ENCODE measurements around the gene NAGA. TPM values are rescaled to one million over a fixed set of nuclear protein-coding genes. Genes with fewer than 3 reads are reported as not detected.

NAGA gene
- total RNA-seq, 4 donors from 2014 or later = 13.1 to 26.2 (median 17.3) TPM

GRCh38 chr22:42077486-42078125 lies 7.0 kb upstream of the NAGA start:
- 89 to 90% methylated on average over 14 to 16 of the region's 21 CpGs for WGBS, 2 donors
- TF ChIP-seq CTCF (IDR thresholded peaks at IDR 0.05) = no peak
- TF ChIP-seq POLR2A (IDR thresholded peaks at IDR 0.05) = no peak
- intact Hi-C loops (cut with DNase I; ENCODE audit: low total_unique reads) = no loop called here

GRCh38 chr22:42076764-42077485 lies 6.3 kb upstream of the NAGA start:
- DNase-seq (ENCODE audit: low spot score in 2 of 2) = peak in 1 of 2 donors; percentile 76
- intact Hi-C loops (cut with DNase I; ENCODE audit: low total_unique reads) = no loop called here

More at GRCh38 chr22:42077486-42078125, 7.0 kb upstream of the NAGA start:
- DNase-seq (ENCODE audit: low spot score in 2 of 2) = peak in 1 of 2 donors; percentile 86
- H3K4me3 ChIP-seq (ENCODE audit: low read depth, poor library complexity, severe bottlenecking) = no peak overlapping the region

GRCh38 chr22:42074846-42075676 lies 4.4 kb upstream of the NAGA start:
- peak in 1 of 2 donors; percentile 78 for DNase-seq (ENCODE audit: low spot score in 2 of 2)
- H3K4me3 ChIP-seq (ENCODE audit: low read depth, poor library complexity, severe bottlenecking) = no peak overlapping the region
- intact Hi-C loops (cut with DNase I; ENCODE audit: low total_unique reads) = no loop called here
- no peak for TF ChIP-seq CTCF (IDR thresholded peaks at IDR 0.05)
- TF ChIP-seq POLR2A (IDR thresholded peaks at IDR 0.05) = no peak
- WGBS, 2 donors = 54 to 55% methylated on average over 9 of the region's 9 CpGs

More at GRCh38 chr22:42076764-42077485, 6.3 kb upstream of the NAGA start:
- TF ChIP-seq CTCF (IDR thresholded peaks at IDR 0.05) (no peak), POLR2A (IDR thresholded peaks at IDR 0.05) (no peak)
- no peak overlapping the region for H3K4me3 ChIP-seq (ENCODE audit: low read depth, poor library complexity, severe bottlenecking)
- WGBS, 2 donors = 89 to 92% methylated on average over 14 to 17 of the region's 20 CpGs

- intact Hi-C loops (cut with DNase I; ENCODE audit: low total_unique reads) = no loop called here
- 0 to 1% methylated on average over 26 to 53 of the region's 55 CpGs for WGBS, 2 donors
- H3K4me3 ChIP-seq (ENCODE audit: low read depth, poor library complexity, severe bottlenecking) = peak within 1 kb of the TSS; percentile 58
- DNase-seq (ENCODE audit: low spot score in 2 of 2) = peak in 1 of 2 donors; percentile 91
- TF ChIP-seq CTCF (IDR thresholded peaks at IDR 0.05) (no peak), POLR2A (IDR thresholded peaks at IDR 0.05) (no peak)
Measured at GRCh38 chr22:42074132-42074811, 3.7 kb upstream of the NAGA start, which contains the start of gene PHETA2. Gene PHETA2 (plus strand): TSS chr22:42074248. CDS start chr22:42077294, 3,046 bp downstream.

GRCh38 chr22:42073621-42074041 lies 3.0 kb upstream of the NAGA start:
- intact Hi-C loops (cut with DNase I; ENCODE audit: low total_unique reads) = no loop called here
- peak in 1 of 2 donors; percentile 88 for DNase-seq (ENCODE audit: low spot score in 2 of 2)
- TF ChIP-seq CTCF (IDR thresholded peaks at IDR 0.05) = no peak
- TF ChIP-seq POLR2A (IDR thresholded peaks at IDR 0.05) = no peak
- WGBS, 2 donors = 63 to 64% methylated on average over 14 of the region's 14 CpGs
- H3K4me3 ChIP-seq (ENCODE audit: low read depth, poor library complexity, severe bottlenecking) = no peak overlapping the region
